Measurements from ENCODE around the gene ZGPAT. TPM values are rescaled to one million over a fixed set of nuclear protein-coding genes. Genes with fewer than 3 reads are reported as not detected.
"Not testable (repeated sequence)": the region's sequence is repeated elsewhere in the genome, so short reads cannot be mapped to it uniquely, and the experiment has no call there.

ZGPAT gene
- total RNA-seq, 1 donor from 2014 or later, result 10.1 TPM

- no peak for DNase-seq (ENCODE audit: low read depth in 2 of 2)
These were observed 4.9 kb upstream of the ZGPAT start for GRCh38 chr20:63702751-63703470.

GRCh38 chr20:63703471-63703975, 4.3 kb upstream of the ZGPAT start:
- no peak for DNase-seq (ENCODE audit: low read depth in 2 of 2)

GRCh38 chr20:63703976-63704748, 3.7 kb upstream of the ZGPAT start:
- DNase-seq (ENCODE audit: low read depth in 2 of 2), result no peak

- DNase-seq (ENCODE audit: low read depth in 2 of 2), result no peak
These were observed 3.1 kb upstream of the ZGPAT start for GRCh38 chr20:63704749-63705117.

GRCh38 chr20:63705232-63706026, 2.4 kb upstream of the ZGPAT start:
- no peak for DNase-seq (ENCODE audit: low read depth in 2 of 2)

- DNase-seq (ENCODE audit: low read depth in 2 of 2), result peak in 1 of 2 donors; percentile 5
These were observed 1.7 kb upstream of the ZGPAT start for GRCh38 chr20:63706027-63706695.

- peak; percentile 29 to 67 for DNase-seq (ENCODE audit: low read depth in 2 of 2)
These were observed 834 bp upstream of the ZGPAT start for GRCh38 chr20:63706852-63707557.

- no peak for DNase-seq (ENCODE audit: low read depth in 2 of 2)
These were observed 686 bp downstream of the ZGPAT start for GRCh38 chr20:63708301-63709148.

GRCh38 chr20:63709149-63709527, 1.3 kb downstream of the ZGPAT start:
- DNase-seq (ENCODE audit: low read depth in 2 of 2), result no peak

- DNase-seq (ENCODE audit: low read depth in 2 of 2), result no peak
These were observed 3.3 kb downstream of the ZGPAT start for GRCh38 chr20:63711085-63711645.

GRCh38 chr20:63712191-63712590, 4.4 kb downstream of the ZGPAT start:
- DNase-seq (ENCODE audit: low read depth in 2 of 2), result no peak

- DNase-seq (ENCODE audit: low read depth in 2 of 2), result no peak
These were observed 7.0 kb downstream of the ZGPAT start for GRCh38 chr20:63714858-63715257.

- DNase-seq (ENCODE audit: low read depth in 2 of 2), result no peak
These were observed 11.2 kb downstream of the ZGPAT start for GRCh38 chr20:63718996-63719395.

GRCh38 chr20:63722967-63723622, 15.3 kb downstream of the ZGPAT start:
- DNase-seq (ENCODE audit: low read depth in 2 of 2), result not testable (repeated sequence)

- not testable (repeated sequence) for DNase-seq (ENCODE audit: low read depth in 2 of 2)
These were observed 22.4 kb downstream of the ZGPAT start for GRCh38 chr20:63730189-63730733.

- DNase-seq (ENCODE audit: low read depth in 2 of 2), result no peak
These were observed 23.6 kb downstream of the ZGPAT start for GRCh38 chr20:63731410-63731809.

GRCh38 chr20:63732118-63733095, 24.6 kb downstream of the ZGPAT start:
- no peak for DNase-seq (ENCODE audit: low read depth in 2 of 2)

Measured in dermis microvascular lymphatic vessel endothelial cell (primary cell).